Pancreas (tissue), 10 donors: ENCODE results near the gene OR10A3. TPM values are rescaled to one million over a fixed set of nuclear protein-coding genes. Genes with fewer than 3 reads are reported as not detected.

Experiments
- ATAC-seq, 4 donors: fragments of 200-7000 bp; cut with Tn5 transposase; one replicate each; pipeline versions ENCODE4 v1.8.0 to v1.9.1; 2020; ENCODE audit warnings: mild to moderate bottlenecking in 4 of 4, moderate library complexity in 4 of 4
- DNase-seq, 6 donors: peaks; one replicate each; pipeline ENCODE4 v3.0.0-alpha.2; 2020
- FAIRE-seq: peaks from 2 replicates; lab custom pipeline; 2012; peaks lifted over from hg19 to GRCh38; lab: Jason Lieb, UNC
- H3K27ac ChIP-seq, 4 donors: fragments of 200-600 bp; sonication (generic); 1 replicate in 3 of 4; 2 replicates in 1 of 4; pipeline versions ENCODE4 v1.5.0 to v1.8.0; 2020
- H3K27me3 ChIP-seq, 4 donors: fragments of 200-600 bp; one replicate each; pipeline ENCODE4 v1.8.0; 2021
- H3K36me3 ChIP-seq, 3 donors: fragments of 200-600 bp; sonication (generic) in 1 of 3; one replicate each; pipeline versions ENCODE4 v1.5.0 to v1.8.0; 2020 to 2021
- H3K4me1 ChIP-seq, 3 donors: fragments of 200-600 bp; one replicate each; pipeline ENCODE4 v1.8.0; 2021
- H3K4me3 ChIP-seq, 4 donors: fragments of 200-600 bp; sonication (generic) in 2 of 4; one replicate each; pipeline versions ENCODE4 v1.5.0 to v1.8.0; 2020 to 2021
- H3K9me3 ChIP-seq, 4 donors: fragments of 200-600 bp; one replicate each; pipeline ENCODE4 v1.8.0; 2021
- WGBS, 2 donors: extraction: QIAGEN DNeasy Blood & Tissue Kit; methylation state at CpG; one replicate each; pipeline ENCODE4 v1.1.7; 2013; 5-methylcytosine and 5-hydroxymethylcytosine counted together
- intact Hi-C, 3 donors: fragments of 100-400 bp; cut with DNase I; formaldehyde crosslinking; loops; one replicate each; pipeline versions ENCODE4 v1.11.1 to v1.14.2; 2022
- polyA plus RNA-seq, 2 donors: library from polyadenylated mRNA; stranded (reverse); fragments of 200-250 nt; gene quantifications; one replicate each; pipeline ENCODE4 v1.2.3, GENCODE V29; 2013
- total RNA-seq, 6 donors: library from RNA; stranded (reverse); fragmentation: NEBNext Ultra II Directional in 4 of 6; extraction: Animal tissue kit (Norgen Biotek cat#: 25700) in 4 of 6; gene quantifications; one replicate each; pipeline versions ENCODE4 v1.2.1 to v1.2.4, GENCODE V29; 2021 to 2023
- TF ChIP-seq, protein P1 (sequence below), 4 donors: fragments of 200-600 bp; sonication (generic) in 3 of 4; IDR thresholded peaks; one replicate each; pipeline versions ENCODE4 v1.5.0 to v1.8.0; 2021; ENCODE audit warnings: antibody characterized with exemption in 4 of 4
- donor health status: healthy with polysubstance abuse.
- donor health status: DM: no; HTN: no; CAD: no; lungs with moderate emphysema.
- donor health status: DM: no; HTN: no; CAD: no.
- donor health status: control.
- donor health status: control.
- donor health status: Bipolar disorder and iron deficiency.
- donor health status: DM: yes; HTN: yes; CAD: no.
- donor health status: DM: no; HTN: no; CAD: no.
- donor health status: DM: no; HTN: no; CAD: no.
- donor health status: DM: yes; HTN: yes; CAD: no.

OR10A3 gene
- total and polyA plus RNA-seq, 8 donors: not detected

DNA sequence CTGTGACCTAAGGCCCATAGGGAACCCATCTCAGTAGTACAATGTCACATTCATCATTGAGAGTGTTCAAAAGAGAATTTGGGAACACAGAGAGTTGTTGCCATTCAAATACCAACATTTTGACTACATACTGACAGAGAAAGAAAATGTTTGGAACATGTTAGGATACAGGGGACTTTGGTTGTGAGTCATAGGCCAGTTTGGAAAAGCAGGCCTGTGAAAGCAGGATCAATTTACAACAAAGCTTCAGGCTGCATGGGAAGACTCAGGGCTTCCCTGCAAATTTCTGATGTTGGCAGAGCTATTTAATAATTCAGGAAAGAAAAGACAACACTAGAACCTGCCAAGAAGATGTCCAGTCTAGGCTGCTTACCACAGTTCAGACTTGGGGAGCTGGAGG is 23.4 kb upstream of the OR10A3 start:
- Histone ChIP-seq H3K9me3 (no peaks in the 10 kb centered on the region), H3K4me3 (no peak overlapping the region), H3K27ac (no peak overlapping the region), H3K4me1 (peaks cover 0 to 3% (median 0%) of the 10 kb centered on the region in 3 donors), H3K36me3 (no peaks in the 10 kb centered on the region), H3K27me3 (no peaks in the 10 kb centered on the region)
- TF ChIP-seq, protein P1, sequence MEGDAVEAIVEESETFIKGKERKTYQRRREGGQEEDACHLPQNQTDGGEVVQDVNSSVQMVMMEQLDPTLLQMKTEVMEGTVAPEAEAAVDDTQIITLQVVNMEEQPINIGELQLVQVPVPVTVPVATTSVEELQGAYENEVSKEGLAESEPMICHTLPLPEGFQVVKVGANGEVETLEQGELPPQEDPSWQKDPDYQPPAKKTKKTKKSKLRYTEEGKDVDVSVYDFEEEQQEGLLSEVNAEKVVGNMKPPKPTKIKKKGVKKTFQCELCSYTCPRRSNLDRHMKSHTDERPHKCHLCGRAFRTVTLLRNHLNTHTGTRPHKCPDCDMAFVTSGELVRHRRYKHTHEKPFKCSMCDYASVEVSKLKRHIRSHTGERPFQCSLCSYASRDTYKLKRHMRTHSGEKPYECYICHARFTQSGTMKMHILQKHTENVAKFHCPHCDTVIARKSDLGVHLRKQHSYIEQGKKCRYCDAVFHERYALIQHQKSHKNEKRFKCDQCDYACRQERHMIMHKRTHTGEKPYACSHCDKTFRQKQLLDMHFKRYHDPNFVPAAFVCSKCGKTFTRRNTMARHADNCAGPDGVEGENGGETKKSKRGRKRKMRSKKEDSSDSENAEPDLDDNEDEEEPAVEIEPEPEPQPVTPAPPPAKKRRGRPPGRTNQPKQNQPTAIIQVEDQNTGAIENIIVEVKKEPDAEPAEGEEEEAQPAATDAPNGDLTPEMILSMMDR (IDR thresholded peaks at IDR 0.05): no peak
- DNase-seq: no peak
- ATAC-seq: no peak
- FAIRE-seq: no peak
- intact Hi-C loops: no loop called here

DNA sequence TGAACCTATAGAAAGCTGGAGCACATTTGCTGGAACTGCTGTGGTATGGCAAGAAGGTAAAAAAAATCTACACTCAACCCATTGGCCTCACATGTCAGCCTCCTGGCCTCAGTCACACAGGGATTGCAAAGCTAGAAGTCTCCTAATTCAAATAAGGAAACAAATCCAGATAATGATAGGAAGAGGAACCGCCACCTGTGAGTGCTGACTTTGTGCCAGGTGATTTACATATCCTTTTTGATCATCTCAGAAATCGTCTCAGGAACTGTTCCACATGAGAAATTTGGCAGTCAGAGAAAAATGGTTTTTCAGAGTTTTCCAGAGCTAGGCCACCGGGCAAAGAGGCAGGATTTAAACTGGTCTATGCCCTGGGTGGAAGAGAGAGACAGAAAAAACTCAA is 22.8 kb upstream of the OR10A3 start:
- DNase-seq: no peak
- H3K27ac ChIP-seq: no peak overlapping the region
- ATAC-seq: no peak
- H3K4me1 ChIP-seq: peaks cover 0 to 3% (median 0%) of the 10 kb centered on the region in 3 donors
- TF ChIP-seq, protein P1 (IDR thresholded peaks at IDR 0.05): no peak
- WGBS, 2 donors: 46 to 48% methylated on average over 3 of the region's 3 CpGs
- no peak for FAIRE-seq
- H3K27me3 ChIP-seq: no peaks in the 10 kb centered on the region
- H3K9me3 ChIP-seq: no peaks in the 10 kb centered on the region
- no peaks in the 10 kb centered on the region for H3K36me3 ChIP-seq
- intact Hi-C loops: no loop called here
- no peak overlapping the region for H3K4me3 ChIP-seq

DNA sequence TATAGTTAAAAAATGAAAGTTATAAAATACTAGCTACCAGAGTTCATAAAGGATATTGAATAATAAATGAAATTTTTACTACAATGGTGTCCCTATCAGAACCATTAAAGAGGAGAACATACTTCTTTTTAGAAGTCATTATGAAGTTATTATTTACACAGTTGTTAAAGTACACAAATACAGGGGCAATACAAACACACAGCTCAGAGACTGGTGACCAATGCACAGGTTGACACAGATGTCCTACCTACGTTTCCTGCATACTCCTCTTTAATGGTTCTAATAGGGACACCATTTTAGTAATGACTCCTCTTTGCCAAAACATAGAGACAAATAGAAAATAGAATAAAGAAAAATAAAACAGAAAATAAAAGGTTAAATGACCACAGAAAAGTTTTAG is 13.7 kb upstream of the OR10A3 start:
- no peaks in the 10 kb centered on the region for H3K27me3 ChIP-seq
- H3K27ac ChIP-seq: no peak overlapping the region
- DNase-seq (no peak), FAIRE-seq (no peak), ATAC-seq (peak in 1 of 4 donors; percentile 40)
- 30 to 32% methylated on average over 1 of the region's 1 CpG for WGBS, 2 donors
- TF ChIP-seq, protein P1 (IDR thresholded peaks at IDR 0.05): no peak
- intact Hi-C loops: no loop called here
- H3K4me1 ChIP-seq: peaks cover 0 to 4% (median 0%) of the 10 kb centered on the region in 3 donors
- H3K36me3 ChIP-seq: no peaks in the 10 kb centered on the region
- no peaks in the 10 kb centered on the region for H3K9me3 ChIP-seq
- no peak overlapping the region for H3K4me3 ChIP-seq

DNA sequence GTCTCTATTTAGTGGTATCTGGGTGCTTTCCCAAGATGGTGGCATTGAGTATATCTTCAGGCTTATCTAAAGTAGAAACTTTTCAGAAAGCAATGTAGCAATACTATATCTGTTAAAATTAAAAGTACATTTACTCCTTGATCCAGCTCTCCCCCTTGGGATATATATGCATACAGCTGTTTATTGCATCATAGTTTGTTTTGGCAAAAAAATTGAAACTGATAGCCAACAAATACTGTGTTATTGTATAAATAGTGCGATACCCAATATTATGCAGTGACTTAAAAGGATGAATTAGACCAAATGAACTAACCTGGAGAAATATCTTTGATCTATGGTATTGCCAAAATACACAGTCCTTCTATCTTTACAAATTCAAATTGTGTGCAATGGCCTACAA is 8.4 kb upstream of the OR10A3 start:
- H3K4me3 ChIP-seq: no peak overlapping the region
- H3K4me1 ChIP-seq: peaks cover 0 to 13% (median 0%) of the 10 kb centered on the region in 3 donors
- intact Hi-C loops: no loop called here
- no peak overlapping the region for H3K27ac ChIP-seq
- TF ChIP-seq, protein P1 (IDR thresholded peaks at IDR 0.05): no peak
- peak; percentile 62 to 79 (median 63) for ATAC-seq
- no peaks in the 10 kb centered on the region for H3K36me3 ChIP-seq
- H3K27me3 ChIP-seq: no peaks in the 10 kb centered on the region
- no peak for DNase-seq
- 32 to 38% methylated on average over 1 of the region's 1 CpG for WGBS, 2 donors
- no peak for FAIRE-seq
- H3K9me3 ChIP-seq: no peaks in the 10 kb centered on the region

DNA sequence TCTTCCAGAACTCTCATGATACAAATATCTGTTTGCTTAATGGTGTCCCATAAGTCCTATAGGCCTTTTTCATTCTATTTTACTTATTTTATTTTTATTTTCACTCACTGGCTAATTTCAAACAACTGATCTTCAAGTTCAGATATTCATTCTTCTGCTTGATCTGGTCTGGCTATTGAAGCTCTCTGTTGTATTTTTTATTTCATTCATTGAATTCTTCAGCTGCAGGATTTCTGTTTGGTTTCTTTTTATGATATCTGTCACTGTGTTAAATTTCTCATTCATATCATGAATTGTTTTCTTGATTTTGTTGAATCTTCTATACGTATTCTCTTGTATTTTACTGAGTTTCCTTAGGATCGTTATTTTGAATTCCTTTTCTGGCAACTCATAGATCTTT is 2.6 kb upstream of the OR10A3 start:
- intact Hi-C loops: no loop called here

More for the DNA sequence above, 2.6 kb upstream of the OR10A3 start:
- 77 to 93% methylated on average over 2 of the region's 2 CpGs for WGBS, 2 donors
- FAIRE-seq (no peak), DNase-seq (no peak), ATAC-seq (no peak)
- no peaks in the 10 kb centered on the region for H3K9me3 ChIP-seq
- TF ChIP-seq, protein P1 (IDR thresholded peaks at IDR 0.05): no peak
- H3K4me3 ChIP-seq: no peak overlapping the region
- H3K27ac ChIP-seq: no peak overlapping the region
- no peaks in the 10 kb centered on the region for H3K36me3 ChIP-seq
- no peaks in the 10 kb centered on the region for H3K27me3 ChIP-seq
- H3K4me1 ChIP-seq: no peaks in the 10 kb centered on the region
